Measurements from ENCODE around the gene HSPA1L.
"Not testable (repeated sequence)": the region's sequence is repeated elsewhere in the genome, so short reads cannot be mapped to it uniquely, and the experiment has no call there.

The HSPA1L gene

DNA sequence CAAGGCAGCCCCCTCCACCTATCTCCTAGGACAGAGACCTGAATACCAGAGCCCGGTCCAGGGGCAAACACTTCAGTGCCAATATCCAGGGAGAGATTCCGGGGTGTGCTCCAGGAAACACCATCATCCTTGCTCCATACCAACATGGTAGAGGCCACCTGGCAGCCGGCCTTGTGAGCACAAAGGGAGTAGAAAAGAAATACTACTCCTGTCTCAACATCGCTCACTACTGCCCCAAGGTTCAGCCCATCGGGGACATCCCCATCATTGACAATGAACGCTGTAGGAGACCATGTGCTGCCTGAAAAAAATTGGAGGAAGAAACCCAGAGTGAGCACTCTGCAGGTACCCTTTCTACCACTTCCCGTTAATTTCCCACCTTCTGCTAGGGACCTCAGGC lies 46.1 kb upstream of the HSPA1L start:
- H3K27me3 ChIP-seq (replicated peaks; ENCODE audit: control insufficient read depth, insufficient read depth, low read length): no peaks in the 10 kb centered on the region; the same call in 1 of the 2 replicates
- H3K36me3 ChIP-seq (ENCODE audit: control insufficient read depth, insufficient read depth, low read length): peaks cover 9% of the 10 kb centered on the region
- no peak for DNase-seq (ENCODE audit: extremely low read depth, insufficient read length)
- TF ChIP-seq, protein P1, sequence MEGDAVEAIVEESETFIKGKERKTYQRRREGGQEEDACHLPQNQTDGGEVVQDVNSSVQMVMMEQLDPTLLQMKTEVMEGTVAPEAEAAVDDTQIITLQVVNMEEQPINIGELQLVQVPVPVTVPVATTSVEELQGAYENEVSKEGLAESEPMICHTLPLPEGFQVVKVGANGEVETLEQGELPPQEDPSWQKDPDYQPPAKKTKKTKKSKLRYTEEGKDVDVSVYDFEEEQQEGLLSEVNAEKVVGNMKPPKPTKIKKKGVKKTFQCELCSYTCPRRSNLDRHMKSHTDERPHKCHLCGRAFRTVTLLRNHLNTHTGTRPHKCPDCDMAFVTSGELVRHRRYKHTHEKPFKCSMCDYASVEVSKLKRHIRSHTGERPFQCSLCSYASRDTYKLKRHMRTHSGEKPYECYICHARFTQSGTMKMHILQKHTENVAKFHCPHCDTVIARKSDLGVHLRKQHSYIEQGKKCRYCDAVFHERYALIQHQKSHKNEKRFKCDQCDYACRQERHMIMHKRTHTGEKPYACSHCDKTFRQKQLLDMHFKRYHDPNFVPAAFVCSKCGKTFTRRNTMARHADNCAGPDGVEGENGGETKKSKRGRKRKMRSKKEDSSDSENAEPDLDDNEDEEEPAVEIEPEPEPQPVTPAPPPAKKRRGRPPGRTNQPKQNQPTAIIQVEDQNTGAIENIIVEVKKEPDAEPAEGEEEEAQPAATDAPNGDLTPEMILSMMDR (IDR thresholded peaks at IDR 0.05; ENCODE audit: insufficient read depth, low read length, poor library complexity, severe bottlenecking): no peak
- H3K4me3 ChIP-seq (replicated peaks; ENCODE audit: low read depth, low read length): no peak overlapping the region

DNA sequence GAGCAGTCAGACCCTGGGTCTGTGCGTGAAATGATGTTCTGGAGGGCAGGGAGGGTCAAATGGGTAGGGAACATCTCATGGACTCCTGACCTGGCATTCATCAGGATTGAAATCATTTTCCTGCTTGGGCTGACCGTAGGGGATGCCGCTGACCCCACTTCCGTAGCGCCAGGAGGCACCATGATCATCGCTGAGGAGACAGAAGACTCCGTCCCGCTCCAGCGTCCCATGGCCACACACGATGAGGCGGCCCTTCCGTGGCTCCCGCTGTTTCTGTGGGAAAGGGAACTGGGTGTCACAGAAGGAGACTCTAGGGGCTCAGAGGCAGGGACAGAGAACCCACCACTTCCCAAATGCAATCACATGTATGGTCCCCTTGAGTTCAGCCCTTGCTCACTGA lies 45.3 kb upstream of the HSPA1L start:
- H3K4me3 ChIP-seq (replicated peaks; ENCODE audit: low read depth, low read length): no peak overlapping the region
- TF ChIP-seq, protein P1 (IDR thresholded peaks at IDR 0.05; ENCODE audit: insufficient read depth, low read length, poor library complexity, severe bottlenecking): no peak
- no peak for DNase-seq (ENCODE audit: extremely low read depth, insufficient read length)
- no peaks in the 10 kb centered on the region; the same call in 1 of the 2 replicates for H3K27me3 ChIP-seq (replicated peaks; ENCODE audit: control insufficient read depth, insufficient read depth, low read length)
- peaks cover 9% of the 10 kb centered on the region for H3K36me3 ChIP-seq (ENCODE audit: control insufficient read depth, insufficient read depth, low read length)

DNA sequence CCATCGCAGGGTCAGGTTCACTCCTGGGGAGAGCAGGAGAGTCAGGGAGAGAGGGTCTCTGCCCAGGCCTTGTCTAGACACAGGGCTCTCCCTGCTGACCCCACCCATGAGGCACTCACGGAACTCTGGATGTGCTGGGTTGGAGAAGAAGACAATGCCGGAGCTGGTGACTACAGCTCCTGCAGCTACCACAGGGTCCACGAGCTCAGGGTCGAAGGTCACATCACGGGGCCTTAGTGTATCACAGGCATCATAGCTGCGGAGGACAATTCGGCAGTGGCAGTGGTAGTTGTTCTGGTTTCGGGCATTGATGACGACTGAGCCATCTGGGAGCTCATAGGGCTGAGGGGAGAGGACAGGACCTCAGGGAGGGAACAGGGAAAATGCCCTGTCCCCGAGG lies 44.8 kb upstream of the HSPA1L start:
- DNase-seq (ENCODE audit: extremely low read depth, insufficient read length): no peak
- Histone ChIP-seq H3K27me3 (replicated peaks; ENCODE audit: control insufficient read depth, insufficient read depth, low read length) (no peaks in the 10 kb centered on the region; the same call in 1 of the 2 replicates), H3K4me3 (replicated peaks; ENCODE audit: low read depth, low read length) (no peak overlapping the region), H3K36me3 (ENCODE audit: control insufficient read depth, insufficient read depth, low read length) (peaks cover 9% of the 10 kb centered on the region)
- TF ChIP-seq, protein P1 (IDR thresholded peaks at IDR 0.05; ENCODE audit: insufficient read depth, low read length, poor library complexity, severe bottlenecking): no peak

DNA sequence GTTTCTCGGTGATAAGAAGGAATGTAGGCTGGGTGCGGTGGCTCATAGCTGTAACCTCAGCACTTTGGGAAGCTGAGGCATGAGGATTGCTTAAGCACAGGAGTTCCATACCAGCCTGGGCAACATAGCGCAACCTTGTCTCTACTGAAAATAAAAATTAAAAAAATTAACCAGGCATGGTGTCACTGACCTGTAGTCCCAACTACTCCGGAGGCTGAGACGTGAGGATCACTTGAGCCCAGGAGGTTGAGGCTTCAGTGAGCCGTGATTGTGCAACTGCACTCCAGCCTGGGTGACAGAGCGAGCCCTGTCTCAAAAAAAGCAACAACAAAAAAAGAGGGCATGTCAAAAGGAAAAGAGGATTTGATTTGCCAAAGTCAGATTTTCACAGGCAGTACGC lies 43.6 kb upstream of the HSPA1L start:
- H3K36me3 ChIP-seq (ENCODE audit: control insufficient read depth, insufficient read depth, low read length): peaks cover 9% of the 10 kb centered on the region
- H3K27me3 ChIP-seq (replicated peaks; ENCODE audit: control insufficient read depth, insufficient read depth, low read length): no peaks in the 10 kb centered on the region
- no peak overlapping the region for H3K4me3 ChIP-seq (replicated peaks; ENCODE audit: low read depth, low read length)
- DNase-seq (ENCODE audit: extremely low read depth, insufficient read length): no peak
- TF ChIP-seq, protein P1 (IDR thresholded peaks at IDR 0.05; ENCODE audit: insufficient read depth, low read length, poor library complexity, severe bottlenecking): no peak

DNA sequence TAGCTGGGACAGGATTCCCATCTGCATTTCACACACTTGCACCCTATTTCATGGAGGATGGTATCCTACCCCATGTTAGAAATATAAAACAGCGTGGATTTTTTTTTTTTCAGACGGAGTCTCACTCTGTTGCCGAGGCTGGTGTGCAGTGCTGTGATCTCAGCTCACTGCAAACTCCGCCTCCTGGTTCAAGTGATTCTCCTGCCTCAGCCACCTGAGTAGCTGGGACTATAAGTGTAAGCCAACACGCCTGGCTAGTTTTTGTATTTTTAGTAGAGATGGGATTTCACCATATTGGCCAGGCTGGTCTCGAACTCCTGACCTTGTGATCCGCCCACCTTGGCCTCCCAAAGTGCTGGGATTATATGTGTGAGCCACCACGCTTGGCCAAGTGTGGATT lies 42.7 kb upstream of the HSPA1L start:
- not testable (repeated sequence) for H3K4me3 ChIP-seq (replicated peaks; ENCODE audit: low read depth, low read length); H3K27me3 ChIP-seq (replicated peaks; ENCODE audit: control insufficient read depth, insufficient read depth, low read length); H3K36me3 ChIP-seq (ENCODE audit: control insufficient read depth, insufficient read depth, low read length); DNase-seq (ENCODE audit: extremely low read depth, insufficient read length)

DNA sequence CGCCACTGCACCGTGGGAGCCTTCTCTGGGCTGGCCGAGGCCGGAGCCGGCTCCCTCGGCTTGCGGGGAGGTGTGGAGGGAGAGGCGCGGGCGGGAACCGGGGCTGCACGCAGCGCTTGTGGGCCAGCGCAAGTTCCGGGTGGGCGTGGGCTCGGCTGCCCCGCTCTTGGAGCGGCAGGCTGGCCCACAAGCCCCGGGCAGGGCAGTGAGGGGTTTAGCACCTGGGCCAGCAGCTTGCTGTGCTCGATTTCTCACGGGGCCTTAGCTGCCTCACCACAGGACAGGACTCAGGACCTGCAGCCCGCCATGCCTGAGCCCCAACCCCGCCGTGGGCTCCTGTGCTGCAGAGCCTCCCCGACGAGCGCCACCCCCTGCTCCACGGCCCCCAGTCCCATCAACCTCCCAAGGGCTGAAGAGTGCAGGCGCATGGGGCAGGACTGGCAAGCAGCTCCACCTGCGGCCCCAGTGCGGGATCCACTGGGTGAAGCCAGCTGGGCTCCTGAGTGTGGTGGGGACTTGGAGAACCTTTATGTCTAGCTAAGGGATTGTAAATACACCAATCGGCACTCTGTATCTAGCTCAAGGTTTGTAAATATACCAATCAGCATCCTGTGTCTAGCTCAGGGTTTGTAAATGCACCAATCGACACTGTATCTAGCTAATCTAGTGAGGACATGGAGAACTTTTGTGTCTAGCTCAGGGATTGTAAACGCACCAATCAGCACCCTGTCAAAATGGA lies 37.1 kb upstream of the HSPA1L start:
- not testable (repeated sequence) for H3K27me3 ChIP-seq (replicated peaks; ENCODE audit: control insufficient read depth, insufficient read depth, low read length); DNase-seq (ENCODE audit: extremely low read depth, insufficient read length); H3K4me3 ChIP-seq (replicated peaks; ENCODE audit: low read depth, low read length); H3K36me3 ChIP-seq (ENCODE audit: control insufficient read depth, insufficient read depth, low read length)

DNA sequence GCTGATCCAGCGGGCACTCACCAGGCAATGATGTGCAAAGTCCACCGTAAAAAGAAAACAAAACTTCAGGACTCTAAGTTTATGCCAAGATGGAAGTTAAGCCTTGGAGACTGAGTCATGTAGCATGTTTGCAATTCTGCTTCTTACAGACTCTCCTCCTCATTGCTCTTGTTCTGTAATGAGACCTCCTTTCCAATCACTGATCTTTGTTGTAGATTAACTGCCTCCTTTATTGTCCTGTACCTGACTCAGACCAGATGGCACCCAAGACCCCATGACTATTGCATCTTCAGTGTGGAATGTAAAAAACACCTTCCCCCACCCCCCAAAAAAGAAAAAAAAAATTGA lies 36.4 kb upstream of the HSPA1L start:
- Histone ChIP-seq H3K27me3 (replicated peaks; ENCODE audit: control insufficient read depth, insufficient read depth, low read length) (no peaks in the 10 kb centered on the region), H3K36me3 (ENCODE audit: control insufficient read depth, insufficient read depth, low read length) (no peaks in the 10 kb centered on the region), H3K4me3 (replicated peaks; ENCODE audit: low read depth, low read length) (no peak overlapping the region)
- no peak for DNase-seq (ENCODE audit: extremely low read depth, insufficient read length)
- TF ChIP-seq, protein P1 (IDR thresholded peaks at IDR 0.05; ENCODE audit: insufficient read depth, low read length, poor library complexity, severe bottlenecking): no peak
